ENCODE measurements around the gene STRIP1.
"Not testable (repeated sequence)": the region's sequence is repeated elsewhere in the genome, so short reads cannot be mapped to it uniquely, and the experiment has no call there.

STRIP1 gene

GRCh38 chr1:110018396-110018795, 16.0 kb upstream of the STRIP1 start:
- ChIA-PET CTCF (interaction anchor here (1.4 to 12.4 kb wide), 3 partner anchors 9 to 242 kb away, joined by 5 to 140 read pairs (median 14); partner anchors contain the start of gene AHCYL1), POLR2A (no interaction called here)
- TF ChIP-seq CTCF (IDR thresholded peaks at IDR 0.05; ENCODE audit: control extremely low read depth, extremely low read depth, low read depth, missing control alignments), result no peak
- no peak for DNase-seq (ENCODE audit: extremely low spot score)

GRCh38 chr1:110019770-110020169, 14.7 kb upstream of the STRIP1 start:
- no peak for DNase-seq (ENCODE audit: extremely low spot score)
- POLR2A ChIA-PET, result no interaction called here
- TF ChIP-seq CTCF (IDR thresholded peaks at IDR 0.05; ENCODE audit: control extremely low read depth, extremely low read depth, low read depth, missing control alignments), result no peak
- CTCF ChIA-PET, result interaction anchor here (0.9 to 12.4 kb wide), 8 partner anchors 7 to 526 kb away, joined by 3 to 140 read pairs (median 4); partner anchors contain the start of genes AHCYL1 and CYB561D1

GRCh38 chr1:110021285-110021684, 13.1 kb upstream of the STRIP1 start:
- ChIA-PET CTCF (interaction anchor here (2.8 to 12.4 kb wide), 2 partner anchors 6 to 10 kb away, joined by 21 to 140 read pairs; no protein-coding TSS in a partner anchor), POLR2A (no interaction called here)
- TF ChIP-seq CTCF (IDR thresholded peaks at IDR 0.05; ENCODE audit: control extremely low read depth, extremely low read depth, low read depth, missing control alignments), result no peak
- no peak for DNase-seq (ENCODE audit: extremely low spot score)

GRCh38 chr1:110024613-110025012, 9.8 kb upstream of the STRIP1 start:
- CTCF ChIA-PET, result interaction anchor here (1.8 to 7.0 kb wide), 3 partner anchors 10 to 385 kb away, joined by 4 to 140 read pairs (median 7); partner anchors contain the start of gene AHCYL1
- DNase-seq (ENCODE audit: extremely low spot score), result no peak
- POLR2A ChIA-PET, result no interaction called here
- TF ChIP-seq CTCF (IDR thresholded peaks at IDR 0.05; ENCODE audit: control extremely low read depth, extremely low read depth, low read depth, missing control alignments), result no peak

- CTCF ChIA-PET, result interaction anchor here (0.8 to 7.0 kb wide), 26 partner anchors 7 to 489 kb away, joined by 3 to 140 read pairs (median 5); partner anchors contain the start of genes AHCYL1, AMPD2, GNAI3 and GNAT2
- POLR2A ChIA-PET; DNase-seq (ENCODE audit: extremely low spot score): not testable (repeated sequence)
Measured at GRCh38 chr1:110030687-110031086, 3.7 kb upstream of the STRIP1 start.

GRCh38 chr1:110032327-110032726, 2.1 kb upstream of the STRIP1 start:
- TF ChIP-seq CTCF (IDR thresholded peaks at IDR 0.05; ENCODE audit: control extremely low read depth, extremely low read depth, low read depth, missing control alignments), result no peak
- ChIA-PET CTCF (interaction anchor here (1.1 to 3.3 kb wide), 6 partner anchors 10 to 464 kb away, joined by 3 to 14 read pairs (median 4); no protein-coding TSS in a partner anchor), POLR2A (no interaction called here)
- DNase-seq (ENCODE audit: extremely low spot score), result no peak

GRCh38 chr1:110033421-110033820, 1.0 kb upstream of the STRIP1 start:
- no peak for DNase-seq (ENCODE audit: extremely low spot score)
- CTCF ChIA-PET, result interaction anchor here (1.1 to 3.3 kb wide), 4 partner anchors 11 to 463 kb away, joined by 3 to 14 read pairs (median 5); no protein-coding TSS in a partner anchor
- POLR2A ChIA-PET, result no interaction called here
- TF ChIP-seq CTCF (IDR thresholded peaks at IDR 0.05; ENCODE audit: control extremely low read depth, extremely low read depth, low read depth, missing control alignments), result no peak

Data from GM10248 (cell line).